SK-N-MC (cell line): ENCODE results near the gene SF3A2.

Experiments used
- EZH2 ChIP-seq: fragments of 200-600 bp; sonication (generic); IDR thresholded peaks from one replicate; pipeline ENCODE4 v1.6.1; 2017; ENCODE audit warnings: antibody characterized with exemption
- POLR2AphosphoS5 ChIP-seq: IDR thresholded peaks from 2 replicates; pipeline ENCODE4 v1.6.1; 2012; ENCODE audit warnings: mild to moderate bottlenecking, low read depth, low read length, borderline replicate concordance

- TF ChIP-seq POLR2AphosphoS5 (no peak), EZH2 (no peak)
These were observed 47.8 kb upstream of the SF3A2 start for GRCh38 chr19:2188708-2189385.
